B cell (primary cell): ENCODE measurements around the gene FXR2. TPM values are rescaled to one million over a fixed set of nuclear protein-coding genes. Genes with fewer than 3 reads are reported as not detected.

Source experiments
- ATAC-seq: fragments of 200-7000 bp; cut with Tn5 transposase; one replicate; pipeline ENCODE4 v1.10.0; 2021; ENCODE audit warnings: low read depth, mild to moderate bottlenecking, moderate number of reproducible peaks, moderate library complexity
- CTCF ChIA-PET: fragments of 350-600 bp; sonication (Branson Sonifier 250); formaldehyde crosslinking; loops from one replicate; lab custom pipeline; 2021; ENCODE audit warnings: antibody characterized with exemption, inconsistent platforms; lab: Charles Lee
- POLR2A ChIA-PET: fragments of 350-600 bp; sonication (Branson Sonifier 250); formaldehyde crosslinking; loops from one replicate; lab custom pipeline; 2021; ENCODE audit warnings: antibody characterized with exemption; lab: Charles Lee
- DNase-seq: peaks from one replicate; pipeline ENCODE4 v3.0.0; 2013
- H2AFZ ChIP-seq: 2 replicates; pipeline ENCODE4 v1.6.1; 2012; ENCODE audit warnings: mild to moderate bottlenecking, low read depth, low read length; ENCODE audit not compliant: insufficient read depth, poor library complexity, severe bottlenecking
- H3K27ac ChIP-seq, 2 donors: 1 replicate in 1 of 2; 2 replicates in 1 of 2; pipeline ENCODE4 v1.5.1; 2012 to 2013; ENCODE audit warnings: low read length in 2 of 2, mild to moderate bottlenecking in 2 of 2, moderate library complexity in 1 of 2
- H3K27me3 ChIP-seq, 4 experiments: fragments of 200-600 bp in 1 of 4; sonication (generic) in 1 of 4; replicated peaks in 1 of 4; 1 replicate in 2 of 4; 2 replicates in 2 of 4; pipeline versions ENCODE4 v1.6.1 to v1.7.0; 2013 to 2016; ENCODE audit warnings: low read length in 3 of 4, mild to moderate bottlenecking in 2 of 4, mixed read lengths in 1 of 4, moderate library complexity in 1 of 4; ENCODE audit not compliant: insufficient read depth in 4 of 4, control insufficient read depth in 3 of 4; ENCODE audit errors: control extremely low read depth in 1 of 4
- H3K36me3 ChIP-seq, 2 experiments: replicated peaks in 1 of 2; 1 replicate in 1 of 2; 2 replicates in 1 of 2; pipeline versions ENCODE4 v1.6.1 to v1.7.1; 2013; ENCODE audit warnings: low read length in 1 of 2; ENCODE audit not compliant: insufficient read depth in 2 of 2, control insufficient read depth in 1 of 2; ENCODE audit errors: control extremely low read depth in 1 of 2, extremely low read depth in 1 of 2
- H3K4me1 ChIP-seq, 2 donors: fragments of 200-600 bp in 1 of 2; sonication (generic) in 1 of 2; 1 replicate in 1 of 2; 2 replicates in 1 of 2; pipeline versions ENCODE4 v1.5.1 to v1.6.1; 2013 to 2017; ENCODE audit warnings: low read length in 2 of 2; ENCODE audit not compliant: control insufficient read depth in 2 of 2, insufficient read depth in 2 of 2
- H3K4me2 ChIP-seq: replicated peaks from 2 replicates; pipeline ENCODE3; 2012; ENCODE audit warnings: mild to moderate bottlenecking, low read depth, low read length; ENCODE audit not compliant: poor library complexity, severe bottlenecking
- H3K4me3 ChIP-seq, 5 experiments: fragments of 200-600 bp in 1 of 5; sonication (generic) in 1 of 5; 1 replicate in 3 of 5; 2 replicates in 2 of 5; pipeline versions ENCODE4 v1.5.1 to v1.7.0; 2011 to 2016; ENCODE audit warnings: low read length in 4 of 5, mild to moderate bottlenecking in 4 of 5, low read depth in 2 of 5, control low read depth in 1 of 5, moderate library complexity in 1 of 5; ENCODE audit not compliant: insufficient read depth in 1 of 5; ENCODE audit errors: control extremely low read depth in 1 of 5, extremely low read depth in 1 of 5
- H3K79me2 ChIP-seq: fragments of 200-600 bp; sonication (generic); one replicate; pipeline ENCODE4 v1.6.0; 2016; ENCODE audit warnings: low read length; ENCODE audit not compliant: control insufficient read depth, insufficient read depth
- H3K9ac ChIP-seq: fragments of 200-600 bp; sonication (generic); 2 replicates; pipeline ENCODE4 v1.6.1; 2017; ENCODE audit warnings: mild to moderate bottlenecking, low read length, moderate library complexity
- H3K9me3 ChIP-seq, 3 donors: one replicate each; pipeline versions ENCODE4 v1.6.1 to v1.7.1; 2013; ENCODE audit warnings: low read length in 2 of 3; ENCODE audit not compliant: control insufficient read depth in 2 of 3, insufficient read depth in 1 of 3; ENCODE audit errors: control extremely low read depth in 1 of 3
- H4K20me1 ChIP-seq: 2 replicates; pipeline ENCODE4 v1.6.0; 2012; ENCODE audit warnings: mild to moderate bottlenecking, low read length; ENCODE audit not compliant: insufficient read depth, control insufficient read depth, poor library complexity, severe bottlenecking
- H3K27ac Mint-ChIP-seq: one replicate; pipeline ENCODE4 v1.8.0; 2021; ENCODE audit warnings: mixed read lengths
- H3K27me3 Mint-ChIP-seq: one replicate; pipeline ENCODE4 v1.8.0; 2021; ENCODE audit warnings: mixed read lengths
- H3K4me1 Mint-ChIP-seq: one replicate; pipeline ENCODE4 v1.8.0; 2021; ENCODE audit warnings: mixed read lengths
- H3K4me3 Mint-ChIP-seq: one replicate; pipeline ENCODE4 v1.8.0; 2021; ENCODE audit warnings: mixed read lengths
- H3K9me3 Mint-ChIP-seq: one replicate; pipeline ENCODE4 v1.8.0; 2022; ENCODE audit warnings: mixed read lengths; ENCODE audit not compliant: insufficient read depth
- CTCF ChIP-seq: fragments of 200-600 bp; IDR thresholded peaks from one replicate; pipeline ENCODE4 v1.8.0; 2022; ENCODE audit warnings: antibody characterized with exemption, mild to moderate bottlenecking
- EZH2 ChIP-seq: IDR thresholded peaks from 2 replicates; pipeline ENCODE4 v1.6.1; 2012; ENCODE audit warnings: borderline replicate concordance, low read depth, mild to moderate bottlenecking, moderate library complexity, low read length; ENCODE audit not compliant: insufficient read depth, poor library complexity, severe bottlenecking
- WGBS: methylation state at CpG from one replicate; pipeline ENCODE4 v1.1.5; 2013; ENCODE audit warnings: missing lambda C conversion rate; ENCODE audit not compliant: insufficient coverage; 5-methylcytosine and 5-hydroxymethylcytosine counted together
- intact Hi-C: fragments of 100-400 bp; cut with micrococcal nuclease; formaldehyde crosslinking; loops from one replicate; pipeline ENCODE4 v1.10.0; 2022
- polyA plus RNA-seq: library from polyadenylated mRNA; depleted of rRNA; stranded (reverse); fragments of >200 nt; gene quantifications from 2 replicates; pipeline ENCODE4 v1.2.3, GENCODE V29; 2012
- total RNA-seq, 2 donors: library from RNA; stranded (reverse); fragments of 120-200 nt in 1 of 2; gene quantifications; 1 replicate in 1 of 2; 2 replicates in 1 of 2; pipeline versions ENCODE4 v1.2.3 to v1.2.4, GENCODE V29; 2013 to 2022

The FXR2 gene
- total and polyA plus RNA-seq, 2 donors (not counting 1 experiment from before 2014, with no cell fraction given), result 37.2 to 45.8 TPM

DNA sequence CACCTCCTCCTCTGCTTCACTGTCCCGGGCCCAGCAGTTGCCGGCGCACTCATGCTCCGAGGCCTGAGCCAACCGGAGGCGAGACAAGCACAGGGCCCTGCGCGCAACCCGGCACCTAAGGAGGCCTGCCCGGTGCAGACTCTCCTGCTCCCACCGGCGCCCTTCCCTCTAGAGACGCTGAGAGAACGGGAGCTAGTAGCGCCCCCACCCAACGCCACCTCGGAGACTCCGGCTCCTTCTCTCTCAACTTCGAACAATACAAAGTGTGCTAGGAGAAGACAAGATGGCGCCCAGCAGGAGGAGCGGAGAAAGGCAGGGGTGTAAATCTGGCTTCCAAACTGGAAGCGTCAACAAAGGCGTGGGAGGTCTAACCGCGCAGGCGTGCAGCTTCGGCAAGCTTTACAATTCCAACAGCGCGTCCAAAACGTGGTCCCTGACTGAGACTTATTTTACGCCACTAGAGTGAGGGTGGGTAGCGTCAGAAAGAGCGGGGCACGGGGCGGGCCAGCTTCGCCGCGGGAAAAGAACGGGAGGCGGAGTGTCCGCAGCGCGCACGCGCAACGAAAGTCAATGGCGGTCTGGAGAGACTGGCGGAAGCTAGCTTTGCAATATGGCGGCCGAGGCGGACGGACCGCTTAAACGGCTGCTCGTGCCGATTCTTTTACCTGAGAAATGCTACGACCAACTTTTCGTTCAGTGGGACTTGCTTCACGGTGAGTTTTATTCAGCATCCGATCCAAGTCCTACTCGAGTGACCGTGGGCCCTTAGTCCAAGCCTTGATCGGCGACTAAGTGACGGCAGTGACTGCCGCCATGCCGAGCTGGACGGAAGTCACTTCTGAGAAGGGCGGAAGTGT is 31.2 kb downstream of the FXR2 start, which contains the start of gene MPDU1:
Gene MPDU1, plus strand, starts transcription at position 600 of the 857 bp plus-strand sequence. Its CDS starts 11 bp downstream, at position 611.
- H3K9me3 Mint-ChIP-seq, result no peaks in the 10 kb centered on the region
- H2AFZ ChIP-seq, result peak within 1 kb of the TSS; percentile 86
- H3K4me2 ChIP-seq, result peak within 1 kb of the TSS; percentile 78
- H3K9ac ChIP-seq, result peak within 1 kb of the TSS; percentile 85
- 20% methylated on average over 61 of the region's 69 CpGs for WGBS
- ChIA-PET CTCF (interaction anchor here (0.7 to 7.9 kb wide), 12 partner anchors 8 to 539 kb away, joined by 3 to 111 read pairs (median 4); partner anchors contain the start of genes SENP3, TNFSF12, TNFSF13 and TP53), POLR2A (interaction anchor here (0.6 to 2.4 kb wide), 15 partner anchors 9 to 275 kb away, joined by 3 to 25 read pairs (median 5); partner anchors contain the start of genes ACAP1, FXR2, SAT2 and SENP3)
- H3K27ac Mint-ChIP-seq, result peak within 1 kb of the TSS; percentile 100
- intact Hi-C loops, result loop anchor here (1.0 to 10.0 kb wide), 5 partner anchors 11 to 539 kb away; partner anchors contain the start of genes FXR2, SENP3 and SLC16A11
- H3K9me3 ChIP-seq, result no peaks in the 10 kb centered on the region
- peaks cover 48 to 68% of the 10 kb centered on the region in 2 donors for H3K4me1 ChIP-seq
- peak within 1 kb of the TSS; percentile 77 to 96 (median 86) for H3K4me3 ChIP-seq
- H3K27me3 Mint-ChIP-seq, result no peaks in the 10 kb centered on the region
- H3K27me3 ChIP-seq, result no peaks in the 10 kb centered on the region
- H4K20me1 ChIP-seq, result peaks cover 7% of the 10 kb centered on the region
- TF ChIP-seq CTCF (no peak), EZH2 (no peak)
- DNase-seq, result peak; percentile 98
- peak within 1 kb of the TSS; percentile 91 to 95 for H3K27ac ChIP-seq
- peaks cover 57% of the 10 kb centered on the region for H3K4me1 Mint-ChIP-seq
- peaks cover 0 to 27% of the 10 kb centered on the region in 2 experiments for H3K36me3 ChIP-seq
- H3K79me2 ChIP-seq, result peaks cover 48% of the 10 kb centered on the region
- peak; percentile 78 for ATAC-seq
- H3K4me3 Mint-ChIP-seq, result peak within 1 kb of the TSS; percentile 100
